ENCODE data around the gene GPR160.

The GPR160 gene

GRCh38 chr3:169996063-169996462 lies 41.7 kb upstream of the GPR160 start:
- TF ChIP-seq CTCF (IDR thresholded peaks at IDR 0.05), result no peak
- peaks cover 37 to 56% (median 41%) of the 10 kb centered on the region in 3 donors for H3K36me3 ChIP-seq
- H3K27ac ChIP-seq, result no peak overlapping the region

GRCh38 chr3:169998668-169999131 lies 39.1 kb upstream of the GPR160 start:
- no peak overlapping the region for H3K27ac ChIP-seq
- H3K36me3 ChIP-seq, result peaks cover 15 to 34% (median 31%) of the 10 kb centered on the region in 3 donors
- TF ChIP-seq CTCF (IDR thresholded peaks at IDR 0.05), result no peak
- H3K4me1 ChIP-seq, result no peaks in the 10 kb centered on the region
- H3K9me3 ChIP-seq, result no peaks in the 10 kb centered on the region
- DNase-seq, result no peak
- H3K27me3 ChIP-seq, result no peaks in the 10 kb centered on the region
- intact Hi-C loops (cut with DNase I; ENCODE audit: low total_unique reads), result no loop called here
- no peak overlapping the region for H3K4me3 ChIP-seq

More at GRCh38 chr3:169996063-169996462, 41.7 kb upstream of the GPR160 start:
- H3K4me3 ChIP-seq, result no peak overlapping the region
- intact Hi-C loops (cut with DNase I; ENCODE audit: low total_unique reads), result no loop called here
- no peaks in the 10 kb centered on the region for H3K9me3 ChIP-seq
- no peaks in the 10 kb centered on the region for H3K4me1 ChIP-seq
- no peak for DNase-seq
- H3K27me3 ChIP-seq, result no peaks in the 10 kb centered on the region

GRCh38 chr3:169999433-169999832 lies 38.4 kb upstream of the GPR160 start:
- Histone ChIP-seq H3K4me3 (no peak overlapping the region), H3K4me1 (no peaks in the 10 kb centered on the region), H3K27me3 (no peaks in the 10 kb centered on the region), H3K36me3 (peaks cover 9 to 26% (median 23%) of the 10 kb centered on the region in 3 donors), H3K27ac (no peak overlapping the region), H3K9me3 (no peaks in the 10 kb centered on the region)
- no peak for TF ChIP-seq CTCF (IDR thresholded peaks at IDR 0.05)
- intact Hi-C loops (cut with DNase I; ENCODE audit: low total_unique reads), result no loop called here
- DNase-seq, result no peak

- H3K9me3 ChIP-seq, result no peaks in the 10 kb centered on the region
- no peak for TF ChIP-seq CTCF (IDR thresholded peaks at IDR 0.05)
- H3K27me3 ChIP-seq, result no peaks in the 10 kb centered on the region
- H3K36me3 ChIP-seq, result peaks cover 9 to 21% (median 20%) of the 10 kb centered on the region in 3 donors
- no peak overlapping the region for H3K4me3 ChIP-seq
- intact Hi-C loops (cut with DNase I; ENCODE audit: low total_unique reads), result no loop called here
- DNase-seq, result no peak
- H3K27ac ChIP-seq, result no peak overlapping the region
- H3K4me1 ChIP-seq, result no peaks in the 10 kb centered on the region
Measured at GRCh38 chr3:170000051-170000450, 37.7 kb upstream of the GPR160 start.

- no peaks in the 10 kb centered on the region for H3K27me3 ChIP-seq
- H3K9me3 ChIP-seq, result no peaks in the 10 kb centered on the region
- no peak overlapping the region for H3K4me3 ChIP-seq
- no peak for TF ChIP-seq CTCF (IDR thresholded peaks at IDR 0.05)
- intact Hi-C loops (cut with DNase I; ENCODE audit: low total_unique reads), result no loop called here
- no peak for DNase-seq
- H3K27ac ChIP-seq, result no peak overlapping the region
- peaks cover 0 to 4% (median 0%) of the 10 kb centered on the region in 3 donors for H3K36me3 ChIP-seq
- no peaks in the 10 kb centered on the region for H3K4me1 ChIP-seq
Measured at GRCh38 chr3:170002231-170002630, 35.6 kb upstream of the GPR160 start.

- H3K9me3 ChIP-seq, result no peaks in the 10 kb centered on the region
- H3K27me3 ChIP-seq, result no peaks in the 10 kb centered on the region
- peaks cover 0 to 4% (median 0%) of the 10 kb centered on the region in 3 donors for H3K36me3 ChIP-seq
- no peak for DNase-seq
- no peak for TF ChIP-seq CTCF (IDR thresholded peaks at IDR 0.05)
- intact Hi-C loops (cut with DNase I; ENCODE audit: low total_unique reads), result no loop called here
- no peak overlapping the region for H3K4me3 ChIP-seq
- no peak overlapping the region for H3K27ac ChIP-seq
- H3K4me1 ChIP-seq, result no peaks in the 10 kb centered on the region
Measured at GRCh38 chr3:170002879-170003278, 34.9 kb upstream of the GPR160 start.

Measured in tibial artery (tissue), 4 donors.